Muscle layer of colon (tissue), 2 donors: ENCODE data around the gene FLNA.

Experiments used
- H3K27ac ChIP-seq: one replicate; pipeline ENCODE4 v1.7.0; 2013; ENCODE audit warnings: low read depth, mild to moderate bottlenecking, low read length, moderate library complexity
- H3K27me3 ChIP-seq, 2 donors: one replicate each; pipeline ENCODE4 v1.7.0; 2013; ENCODE audit warnings: low read length in 2 of 2, mild to moderate bottlenecking in 2 of 2; ENCODE audit not compliant: insufficient read depth in 2 of 2, control insufficient read depth in 1 of 2
- H3K36me3 ChIP-seq: one replicate; pipeline ENCODE4 v1.7.0; 2013; ENCODE audit warnings: mild to moderate bottlenecking, low read length; ENCODE audit not compliant: insufficient read depth
- H3K4me1 ChIP-seq: one replicate; pipeline ENCODE4 v1.7.0; 2013; ENCODE audit warnings: mild to moderate bottlenecking, low read length; ENCODE audit not compliant: insufficient read depth
- H3K4me3 ChIP-seq, 2 donors: one replicate each; pipeline ENCODE4 v1.7.0; 2013; ENCODE audit warnings: low read length in 2 of 2, low read depth in 1 of 2, mild to moderate bottlenecking in 1 of 2, moderate library complexity in 1 of 2
- H3K9ac ChIP-seq: one replicate; pipeline ENCODE4 v1.7.0; 2013; ENCODE audit warnings: low read length
- H3K9me3 ChIP-seq: one replicate; pipeline ENCODE4 v1.7.0; 2013; ENCODE audit warnings: mild to moderate bottlenecking, low read length
- donor health status: abdominal sarcoma.
- donor health status: Adenocarcinoma of cecum.

Gene FLNA

DNA sequence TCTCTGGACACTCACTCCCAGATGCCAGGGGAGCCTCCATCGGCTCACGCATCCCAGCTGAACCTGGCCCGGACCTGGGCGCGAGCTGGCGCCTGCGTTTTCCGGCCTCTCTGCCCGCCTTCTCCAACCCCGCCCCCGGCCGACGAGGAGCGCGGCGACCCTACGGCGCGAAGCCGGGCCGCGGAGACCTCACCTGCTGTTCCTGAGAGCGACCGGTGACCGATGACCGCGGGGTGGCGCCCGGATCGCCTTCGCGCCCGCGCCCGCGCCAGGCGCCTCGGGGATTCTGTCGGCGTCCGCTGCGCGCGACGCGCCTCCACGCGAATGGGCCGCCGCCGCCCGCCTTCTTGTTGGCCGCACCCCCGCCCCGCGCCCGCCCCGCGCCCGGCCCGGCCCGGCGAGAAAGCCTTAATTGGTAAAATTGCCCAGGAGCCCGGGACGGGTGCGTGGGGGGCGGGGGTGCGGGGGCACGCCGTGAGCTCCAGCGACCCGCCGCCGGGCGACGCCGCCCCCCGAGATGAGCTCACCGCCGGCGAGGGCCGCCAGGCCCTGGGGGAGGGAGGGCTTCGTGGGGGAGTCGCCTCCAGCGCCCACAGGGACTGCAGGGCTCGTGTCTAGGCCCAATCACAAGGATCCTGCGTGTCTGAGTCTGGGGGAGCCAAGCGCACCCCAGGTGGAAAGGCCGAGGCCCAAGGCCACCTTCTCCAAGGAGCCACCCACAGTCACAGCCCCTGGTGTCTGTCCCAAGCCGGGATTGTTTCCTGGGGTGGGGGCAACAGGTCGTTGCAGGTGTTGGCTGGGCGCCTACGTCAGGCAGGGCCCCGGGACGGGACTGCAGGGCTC is at the start of gene FLNA:
Gene FLNA (minus strand): TSS at position 322 of the 843 bp plus-strand sequence. CDS start 3,389 bp downstream, outside the sequence.
- peak within 1 kb of the TSS; percentile 89 for H3K27ac ChIP-seq
- H3K4me1 ChIP-seq: peaks cover 5% of the 10 kb centered on the region
- H3K27me3 ChIP-seq: peaks cover 0 to 4% of the 10 kb centered on the region in 2 donors
- H3K9ac ChIP-seq: peak within 1 kb of the TSS; percentile 96
- H3K4me3 ChIP-seq: peak within 1 kb of the TSS; percentile 83
- H3K36me3 ChIP-seq: peaks cover 5% of the 10 kb centered on the region
- no peaks in the 10 kb centered on the region for H3K9me3 ChIP-seq

DNA sequence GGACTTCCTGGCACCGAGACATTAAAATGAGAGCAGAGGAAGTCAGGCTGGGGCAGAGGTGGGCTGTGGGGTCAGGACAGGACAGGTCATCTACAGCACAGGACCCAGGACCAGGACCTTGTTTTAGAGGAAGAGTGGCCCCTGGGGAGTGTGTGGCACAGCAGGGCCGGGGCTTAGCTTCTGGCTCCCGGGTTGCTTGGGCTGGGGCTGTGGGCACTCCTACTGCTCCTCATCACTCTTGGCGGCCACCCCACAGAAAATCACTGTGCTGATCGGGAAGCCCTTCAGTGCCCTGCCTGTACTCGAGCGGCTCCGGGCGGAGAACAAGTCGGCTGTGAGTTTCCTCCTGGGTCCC is 45.9 kb upstream of the FLNA start:
- H3K4me1 ChIP-seq: no peaks in the 10 kb centered on the region
- H3K36me3 ChIP-seq: no peaks in the 10 kb centered on the region
- no peak overlapping the region for H3K9ac ChIP-seq
- no peaks in the 10 kb centered on the region for H3K9me3 ChIP-seq
- H3K27me3 ChIP-seq: peaks cover 0 to 6% of the 10 kb centered on the region in 2 donors
- H3K4me3 ChIP-seq: no peak overlapping the region
- H3K27ac ChIP-seq: no peak overlapping the region

- no peaks in the 10 kb centered on the region for H3K9me3 ChIP-seq
- H3K4me3 ChIP-seq: no peak overlapping the region
- H3K4me1 ChIP-seq: no peaks in the 10 kb centered on the region
- H3K27me3 ChIP-seq: peaks cover 0 to 6% of the 10 kb centered on the region in 2 donors
- H3K9ac ChIP-seq: no peak overlapping the region
- no peaks in the 10 kb centered on the region for H3K36me3 ChIP-seq
- H3K27ac ChIP-seq: no peak overlapping the region
Observed at GRCh38 chrX:154419688-154420401, 45.4 kb upstream of the FLNA start.

DNA sequence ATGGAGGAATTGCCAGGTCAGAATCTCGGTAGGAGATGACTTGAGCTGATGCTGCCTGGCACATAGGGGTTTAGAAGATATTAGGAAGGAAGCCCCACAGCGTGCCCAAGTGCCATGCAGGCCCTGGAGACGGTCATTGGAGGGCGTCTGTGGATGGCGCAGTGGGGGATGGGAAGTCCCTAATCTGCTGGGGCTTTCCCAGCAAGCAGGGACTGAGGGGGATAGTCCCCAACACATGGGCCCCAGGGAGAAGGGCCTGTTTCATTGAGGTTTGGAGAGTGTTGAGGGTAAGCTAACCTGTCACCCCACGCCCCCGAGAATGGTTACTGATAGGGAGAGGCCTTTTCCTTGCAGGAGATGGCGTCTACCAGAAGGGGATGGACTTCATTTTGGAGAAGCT is 44.8 kb upstream of the FLNA start:
- Histone ChIP-seq H3K36me3 (no peaks in the 10 kb centered on the region), H3K9me3 (no peaks in the 10 kb centered on the region), H3K27me3 (peaks cover 0 to 6% of the 10 kb centered on the region in 2 donors), H3K9ac (no peak overlapping the region), H3K4me1 (no peaks in the 10 kb centered on the region), H3K4me3 (no peak overlapping the region), H3K27ac (no peak overlapping the region)

DNA sequence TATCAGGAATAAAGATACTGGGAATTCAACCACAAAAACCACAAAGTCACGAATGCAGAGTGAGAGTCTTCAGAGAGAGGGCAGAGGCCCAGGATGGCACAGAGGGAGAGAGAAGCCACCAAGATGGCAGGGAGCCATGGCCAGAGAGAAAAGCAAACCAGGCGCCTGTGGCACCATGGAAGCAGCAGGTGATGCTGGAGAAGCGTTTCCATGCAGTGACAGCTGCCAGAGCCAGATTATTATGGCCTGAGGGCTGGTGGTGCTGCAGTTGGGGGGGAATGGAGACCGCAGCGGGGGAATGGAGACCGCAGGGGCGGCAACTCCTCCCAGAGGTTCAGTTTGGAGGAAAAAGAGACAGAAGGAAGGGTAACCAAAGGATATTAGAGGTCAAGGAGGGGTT is 42.7 kb upstream of the FLNA start:
- Histone ChIP-seq H3K9ac (no peak overlapping the region), H3K9me3 (no peaks in the 10 kb centered on the region), H3K36me3 (no peaks in the 10 kb centered on the region), H3K4me1 (peaks cover 10% of the 10 kb centered on the region), H3K4me3 (no peak overlapping the region), H3K27ac (no peak overlapping the region), H3K27me3 (peaks cover 0 to 6% of the 10 kb centered on the region in 2 donors)

- Histone ChIP-seq H3K27me3 (peaks cover 0 to 6% of the 10 kb centered on the region in 2 donors), H3K36me3 (no peaks in the 10 kb centered on the region), H3K4me1 (peaks cover 11% of the 10 kb centered on the region), H3K4me3 (no peak overlapping the region), H3K9ac (no peak overlapping the region), H3K27ac (no peak overlapping the region), H3K9me3 (no peaks in the 10 kb centered on the region)
Observed at GRCh38 chrX:154413142-154413541, 38.7 kb upstream of the FLNA start.

DNA sequence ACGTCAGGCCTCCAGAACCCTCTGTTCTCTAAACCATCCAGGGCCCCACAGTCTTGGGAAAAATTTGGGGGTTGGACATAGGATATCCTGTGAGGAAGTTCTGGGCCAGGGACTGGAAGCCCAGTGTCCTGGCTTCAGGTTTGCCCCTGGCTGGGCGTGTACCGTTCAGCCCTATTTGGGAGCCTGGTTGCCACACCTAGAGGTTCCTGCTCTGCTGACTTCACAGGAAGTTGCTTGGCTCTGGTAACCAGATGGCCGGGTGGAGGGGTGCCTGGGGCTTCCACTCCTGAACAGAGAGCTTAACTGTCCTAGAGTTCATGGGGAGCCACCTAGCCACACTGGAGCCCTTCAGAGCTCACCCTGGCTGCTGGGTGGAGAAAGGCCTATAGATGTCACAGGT is 38.0 kb upstream of the FLNA start:
- Histone ChIP-seq H3K27ac (peak overlapping the region; percentile 72), H3K27me3 (peaks cover 0 to 6% of the 10 kb centered on the region in 2 donors), H3K9me3 (no peaks in the 10 kb centered on the region), H3K4me3 (peak overlapping the region in 1 of 2 donors; percentile 50), H3K9ac (no peak overlapping the region), H3K4me1 (peaks cover 11% of the 10 kb centered on the region), H3K36me3 (no peaks in the 10 kb centered on the region)

DNA sequence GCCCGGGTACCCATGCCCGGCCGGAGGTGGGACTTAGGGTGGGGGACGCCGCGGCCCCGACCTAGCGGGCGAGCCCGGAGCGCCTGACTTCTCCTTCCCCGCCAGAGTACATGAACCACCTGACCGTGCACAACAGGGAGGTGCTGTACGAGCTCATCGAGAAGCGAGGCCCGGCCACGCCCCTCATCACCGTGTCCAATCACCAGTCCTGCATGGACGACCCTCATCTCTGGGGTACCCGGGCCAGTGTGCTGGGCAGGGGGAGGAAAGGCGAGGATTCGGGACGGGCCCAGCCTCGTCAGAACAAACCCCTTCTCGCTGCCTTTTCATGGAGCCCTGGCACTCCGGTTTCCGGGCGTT is 37.5 kb upstream of the FLNA start:
- Histone ChIP-seq H3K4me3 (peak overlapping the region; percentile 50 to 54), H3K9ac (no peak overlapping the region), H3K27ac (peak overlapping the region; percentile 72), H3K9me3 (no peaks in the 10 kb centered on the region), H3K36me3 (no peaks in the 10 kb centered on the region), H3K4me1 (peaks cover 11% of the 10 kb centered on the region), H3K27me3 (peaks cover 0 to 6% of the 10 kb centered on the region in 2 donors)

GRCh38 chrX:154409222-154409871 is 34.9 kb upstream of the FLNA start, which contains the start of gene DNASE1L1:
Gene DNASE1L1, minus strand, starts transcription at chrX:154409254. Its CDS starts 3,686 bp downstream, at chrX:154405568.
- H3K4me3 ChIP-seq: peak within 1 kb of the TSS in 1 of 2 donors; percentile 18
- peaks cover 0 to 9% of the 10 kb centered on the region in 2 donors for H3K27me3 ChIP-seq
- no peaks in the 10 kb centered on the region for H3K36me3 ChIP-seq
- H3K9me3 ChIP-seq: no peaks in the 10 kb centered on the region
- no peak within 1 kb of the TSS for H3K27ac ChIP-seq
- H3K9ac ChIP-seq: no peak within 1 kb of the TSS
- H3K4me1 ChIP-seq: peaks cover 11% of the 10 kb centered on the region

DNA sequence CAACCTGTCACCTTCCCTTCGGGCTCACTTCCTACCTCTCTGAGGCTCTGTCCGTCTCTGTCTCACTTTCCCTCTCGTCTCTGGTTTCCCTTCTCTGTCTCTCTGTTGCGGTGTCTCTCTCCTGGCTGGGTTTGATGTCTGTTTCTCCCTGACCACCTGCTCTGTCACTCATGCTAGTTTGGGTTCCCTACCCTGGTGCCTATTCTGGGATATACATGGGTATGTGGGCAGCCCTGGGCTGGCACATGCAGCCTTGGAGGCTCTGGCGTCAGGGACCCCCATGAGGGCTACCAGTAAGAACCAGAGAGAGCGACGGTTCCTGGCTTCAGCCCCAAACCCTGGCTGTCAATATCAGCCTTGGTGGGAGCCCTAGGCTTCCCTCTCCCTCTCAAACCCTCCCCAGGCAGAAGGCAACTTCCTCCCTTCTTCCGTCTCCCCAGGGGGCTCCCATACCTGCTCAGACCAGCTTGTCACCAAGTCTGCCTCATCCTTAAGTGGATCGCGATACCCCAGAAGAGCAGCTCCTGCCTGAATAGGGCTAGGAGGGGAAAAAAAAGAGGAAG is 34.3 kb upstream of the FLNA start:
- Histone ChIP-seq H3K27me3 (peaks cover 0 to 11% of the 10 kb centered on the region in 2 donors), H3K9me3 (no peaks in the 10 kb centered on the region), H3K4me3 (peak overlapping the region in 1 of 2 donors; percentile 18), H3K4me1 (peaks cover 11% of the 10 kb centered on the region), H3K27ac (no peak overlapping the region), H3K9ac (no peak overlapping the region), H3K36me3 (no peaks in the 10 kb centered on the region)

- Histone ChIP-seq H3K4me3 (no peak overlapping the region), H3K36me3 (peaks cover 5% of the 10 kb centered on the region), H3K27me3 (peaks cover 0 to 5% of the 10 kb centered on the region in 2 donors), H3K4me1 (peaks cover 6% of the 10 kb centered on the region), H3K9me3 (no peaks in the 10 kb centered on the region), H3K27ac (no peak overlapping the region), H3K9ac (no peak overlapping the region)
Observed at GRCh38 chrX:154404625-154405192, 30.3 kb upstream of the FLNA start.
